HG03135 (cell line): Measurements from ENCODE around the gene GIN1.

ENCODE experiments used
- ATAC-seq: cut with Tn5 transposase; IDR thresholded peaks from one replicate; pipeline ENCODE4 v1.9.1; 2021; ENCODE audit warnings: mild to moderate bottlenecking, moderate library complexity; ENCODE audit not compliant: unreplicated experiment

Gene GIN1

GRCh38 chr5:103037673-103038455 is 82.1 kb downstream of the GIN1 start:
- no peak for ATAC-seq

GRCh38 chr5:103036601-103037000 is 83.3 kb downstream of the GIN1 start:
- ATAC-seq, result no peak
